Measurements from ENCODE around the gene ZFYVE9. TPM values are rescaled to one million over a fixed set of nuclear protein-coding genes. Genes with fewer than 3 reads are reported as not detected.

ZFYVE9 gene
- total RNA-seq, 1 experiment from 2014 or later = 19.6 TPM

GRCh38 chr1:52268372-52268771, 126.5 kb downstream of the ZFYVE9 start:
- peak; percentile 29 for DNase-seq (ENCODE audit: low spot score)
- H3K4me3 Mint-ChIP-seq = no peak overlapping the region
- peak overlapping the region; percentile 94 for H3K27ac Mint-ChIP-seq

More at GRCh38 chr1:52268372-52268771, 126.5 kb downstream of the ZFYVE9 start:
- Mint-ChIP-seq H3K9me3 (no peaks in the 10 kb centered on the region), H3K36me3 (peaks cover 9% of the 10 kb centered on the region), H3K27me3 (ENCODE audit: low read depth) (no peaks in the 10 kb centered on the region), H3K4me1 (peaks cover 16% of the 10 kb centered on the region)
- ChIA-PET POLR2A (no interaction called here), CTCF (interaction anchor here (0.5 to 1.3 kb wide), 4 partner anchors 9 to 172 kb away, joined by 3 to 6 read pairs (median 4); no protein-coding TSS in a partner anchor)
- TF ChIP-seq ZNF416 (CRISPR knock-in tag; IDR thresholded peaks at IDR 0.05) = no peak
- TF ChIP-seq ZNF281 (CRISPR knock-in tag; IDR thresholded peaks at IDR 0.05) = no peak
- no peak for TF ChIP-seq NR1H2 (CRISPR knock-in tag; IDR thresholded peaks at IDR 0.05)
- no peak for TF ChIP-seq SOX15 (CRISPR knock-in tag; IDR thresholded peaks at IDR 0.05)
- TF ChIP-seq USF1 (CRISPR knock-in tag; IDR thresholded peaks at IDR 0.05) = no peak
- TF ChIP-seq ZNF423 (CRISPR knock-in tag; IDR thresholded peaks at IDR 0.05) = no peak
- no peak for TF ChIP-seq ZMAT4 (CRISPR knock-in tag; IDR thresholded peaks at IDR 0.05)
- TF ChIP-seq MAX (CRISPR knock-in tag; IDR thresholded peaks at IDR 0.05) = no peak
- TF ChIP-seq CDX4 (CRISPR knock-in tag; IDR thresholded peaks at IDR 0.05; ENCODE audit: borderline replicate concordance) = no peak
- no peak for TF ChIP-seq EMX1 (CRISPR knock-in tag; IDR thresholded peaks at IDR 0.05)
- TF ChIP-seq ZNF425 (CRISPR knock-in tag; conservative IDR thresholded peaks at IDR 0.05) = no peak
- TF ChIP-seq MLX (CRISPR knock-in tag; IDR thresholded peaks at IDR 0.05) = no peak
- no peak for TF ChIP-seq ZBTB43 (CRISPR knock-in tag; IDR thresholded peaks at IDR 0.05)
- no peak for TF ChIP-seq MYBL2 (CRISPR knock-in tag; IDR thresholded peaks at IDR 0.05)
- no peak for TF ChIP-seq ZBTB21 (CRISPR knock-in tag; IDR thresholded peaks at IDR 0.05; ENCODE audit: borderline replicate concordance)
- TF ChIP-seq ARID4B (CRISPR knock-in tag; IDR thresholded peaks at IDR 0.05; ENCODE audit: borderline replicate concordance) = no peak
- no peak for TF ChIP-seq ERG (CRISPR knock-in tag; IDR thresholded peaks at IDR 0.05)
- TF ChIP-seq JAZF1 (CRISPR knock-in tag; IDR thresholded peaks at IDR 0.05) = no peak
- peak; percentile 99 for ATAC-seq

All from WTC11 (cell line).